GM19467 (cell line): Measurements from ENCODE around the gene RNFT2.
A peak's percentile ranks its signal among the peaks of the same experiment; 100 is the strongest.

ENCODE experiments used
- ATAC-seq: cut with Tn5 transposase; IDR thresholded peaks from one replicate; pipeline ENCODE4 v1.9.1; 2021; ENCODE audit warnings: mild to moderate bottlenecking, moderate library complexity; ENCODE audit not compliant: unreplicated experiment

Gene RNFT2

DNA sequence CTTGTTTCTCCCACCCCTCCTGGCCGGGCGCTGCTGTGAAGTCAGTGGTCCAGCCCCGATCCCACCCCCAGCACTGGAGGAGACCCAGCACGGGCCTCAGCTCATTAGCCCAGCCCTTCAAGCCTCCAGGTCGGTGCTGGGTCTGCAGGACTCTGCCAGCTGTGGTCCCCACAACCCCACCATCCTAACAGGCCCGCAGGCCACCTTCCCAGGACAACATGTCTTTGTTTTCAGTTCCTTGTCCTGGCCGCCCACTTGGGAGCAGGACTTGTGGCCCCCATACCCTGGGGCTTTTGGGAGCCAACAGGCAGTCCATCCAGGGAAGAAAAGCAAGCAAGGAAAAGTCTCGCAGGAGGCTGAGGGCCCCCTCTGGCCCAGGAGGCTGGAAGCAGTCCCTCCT is 83.2 kb downstream of the RNFT2 start:
- no peak for ATAC-seq

DNA sequence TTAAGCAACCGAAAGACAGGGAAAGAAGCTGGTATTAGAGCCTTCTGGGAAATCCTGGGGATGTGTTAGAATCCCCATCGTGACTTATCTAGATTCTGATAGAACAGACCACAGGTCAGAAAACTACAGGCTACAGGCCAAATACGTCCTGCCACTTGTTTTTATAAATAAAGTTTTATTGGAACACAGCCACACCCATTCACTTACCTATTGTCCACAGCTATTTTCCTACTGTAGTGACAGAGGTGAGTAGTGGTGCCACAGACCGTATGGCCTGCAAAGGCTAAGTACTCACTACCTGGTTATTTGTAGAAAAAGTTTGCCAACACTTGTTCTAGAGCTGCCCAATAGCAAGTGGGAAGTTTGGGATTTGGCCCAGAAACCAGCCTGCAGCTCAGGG is 89.3 kb downstream of the RNFT2 start:
- ATAC-seq, result no peak

GRCh38 chr12:116832353-116832752 is 94.2 kb downstream of the RNFT2 start:
- ATAC-seq, result no peak

DNA sequence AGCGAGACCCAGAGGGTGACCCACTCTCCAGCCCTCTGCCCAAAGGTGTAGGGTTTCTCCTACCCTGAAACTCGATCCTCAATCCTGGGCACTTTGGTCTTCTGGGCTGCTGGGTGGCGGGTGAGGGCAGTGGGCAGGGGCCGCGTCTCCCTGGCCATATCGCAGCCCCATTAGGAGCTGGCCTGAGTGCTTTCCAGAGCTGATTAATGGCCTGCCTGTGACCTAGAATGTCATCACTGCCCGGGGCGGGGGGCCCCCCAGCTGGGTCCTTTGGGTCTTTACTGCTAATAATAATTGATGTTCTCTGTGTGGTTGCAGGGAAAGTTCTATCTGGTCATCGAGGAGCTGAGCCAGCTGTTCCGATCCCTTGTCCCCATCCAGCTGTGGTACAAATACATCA is 95.4 kb downstream of the RNFT2 start:
- ATAC-seq, result no peak

DNA sequence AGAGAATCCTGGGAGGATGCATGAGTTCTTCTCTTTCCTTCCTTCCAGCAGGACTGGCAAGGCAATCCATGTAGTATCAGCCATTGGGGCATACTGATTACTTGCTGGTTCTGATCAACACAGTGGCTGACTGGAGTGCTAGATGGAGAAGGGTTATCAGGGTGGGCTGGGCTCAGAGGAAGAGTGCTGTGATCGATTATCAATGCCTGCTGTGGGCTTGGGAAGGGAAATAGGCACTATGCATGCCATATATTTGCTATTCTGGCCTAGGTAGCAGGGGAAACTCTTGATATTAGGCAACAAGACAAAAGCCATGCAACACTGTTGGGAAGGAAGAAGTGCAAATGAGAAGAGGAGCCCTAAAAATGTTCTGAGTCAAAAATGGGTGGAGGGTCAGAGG is 97.4 kb downstream of the RNFT2 start:
- ATAC-seq, result no peak

- ATAC-seq, result no peak
Measured at GRCh38 chr12:116837097-116837496, 99.0 kb downstream of the RNFT2 start.

GRCh38 chr12:116838365-116838764 is 100.2 kb downstream of the RNFT2 start:
- no peak for ATAC-seq

GRCh38 chr12:116839287-116839830 is 101.2 kb downstream of the RNFT2 start:
- ATAC-seq, result no peak

DNA sequence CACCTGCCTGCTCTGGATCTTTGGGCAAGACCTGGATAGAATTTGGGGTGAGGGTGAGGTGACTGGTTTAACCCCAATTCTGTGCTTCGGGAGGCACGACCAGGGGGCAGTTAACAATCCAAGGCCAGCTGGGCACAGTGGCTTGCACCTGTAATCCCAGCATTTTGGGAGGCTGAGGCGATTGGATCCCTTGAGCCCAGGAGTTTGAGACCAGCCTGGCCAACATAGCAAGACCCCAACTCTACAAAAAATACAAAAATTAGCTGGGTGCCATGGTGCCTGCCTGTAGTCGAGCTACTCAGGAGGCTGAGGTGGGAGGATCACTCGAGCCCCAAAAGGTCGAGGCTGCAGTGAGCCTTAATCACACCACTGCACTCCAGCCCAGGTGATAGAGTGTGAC is 105.0 kb downstream of the RNFT2 start:
- no peak for ATAC-seq

DNA sequence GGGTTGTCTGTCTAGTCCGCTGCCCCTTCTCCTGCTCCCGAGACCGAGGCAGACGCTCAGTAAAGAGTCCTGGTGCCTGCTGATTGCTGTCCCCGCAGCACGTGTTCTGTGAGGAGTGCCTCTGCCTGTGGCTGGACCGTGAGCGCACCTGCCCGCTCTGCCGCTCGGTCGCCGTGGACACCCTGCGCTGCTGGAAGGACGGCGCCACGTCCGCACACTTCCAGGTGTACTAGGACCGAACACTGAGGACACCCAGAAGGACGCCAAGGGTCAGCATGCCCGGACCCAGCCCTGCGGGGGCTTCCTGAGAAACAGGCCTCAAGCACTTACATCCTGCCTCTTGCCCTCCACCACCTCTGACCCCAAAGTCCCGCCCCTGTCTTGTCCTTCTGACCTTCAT is 111.1 kb downstream of the RNFT2 start:
- ATAC-seq, result no peak

- ATAC-seq, result no peak
Measured at GRCh38 chr12:116852303-116852702, 114.2 kb downstream of the RNFT2 start.

- no peak for ATAC-seq
Measured at GRCh38 chr12:116853507-116853906, 115.4 kb downstream of the RNFT2 start.

- ATAC-seq, result no peak
Measured at GRCh38 chr12:116855744-116856470, 117.8 kb downstream of the RNFT2 start.

DNA sequence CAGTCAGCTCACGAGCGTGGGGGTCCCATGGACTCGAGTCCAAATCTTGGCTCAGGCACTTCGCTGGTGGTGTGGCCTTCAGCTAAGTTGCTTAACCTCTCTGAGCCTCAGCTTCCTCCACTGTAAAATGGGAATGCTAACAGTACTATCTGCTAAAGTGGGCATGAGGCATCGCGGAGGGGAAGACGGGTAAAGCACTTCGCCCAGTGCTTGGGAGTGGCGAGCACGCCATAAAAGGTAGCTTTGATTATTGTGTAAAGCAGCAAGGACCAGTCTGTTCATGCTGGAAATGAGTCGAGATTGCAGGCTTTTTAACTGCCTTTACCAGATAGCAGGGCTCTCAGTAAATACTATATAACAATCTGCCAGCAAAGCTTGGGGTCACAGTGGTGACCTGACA is 118.6 kb downstream of the RNFT2 start:
- no peak for ATAC-seq

DNA sequence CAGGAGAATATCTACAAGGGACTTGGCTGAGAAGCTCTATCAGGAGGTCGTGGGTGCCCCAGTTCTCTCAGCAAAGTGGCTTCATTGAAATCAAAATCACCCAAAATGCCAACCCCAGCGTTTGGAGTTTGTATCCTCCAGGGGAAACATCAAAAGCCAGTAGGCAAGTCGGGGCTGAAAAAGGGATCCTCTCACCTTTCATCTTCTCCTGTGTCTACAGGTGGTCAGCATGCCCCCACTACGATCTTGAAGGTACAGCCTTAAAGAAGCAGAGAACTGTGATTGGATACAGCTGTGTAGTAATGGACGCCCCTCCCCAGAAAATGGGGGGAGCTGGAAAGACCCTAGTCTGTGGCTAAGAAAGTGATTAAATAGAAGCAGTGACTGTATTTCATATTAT is 121.0 kb downstream of the RNFT2 start:
- ATAC-seq, result no peak

DNA sequence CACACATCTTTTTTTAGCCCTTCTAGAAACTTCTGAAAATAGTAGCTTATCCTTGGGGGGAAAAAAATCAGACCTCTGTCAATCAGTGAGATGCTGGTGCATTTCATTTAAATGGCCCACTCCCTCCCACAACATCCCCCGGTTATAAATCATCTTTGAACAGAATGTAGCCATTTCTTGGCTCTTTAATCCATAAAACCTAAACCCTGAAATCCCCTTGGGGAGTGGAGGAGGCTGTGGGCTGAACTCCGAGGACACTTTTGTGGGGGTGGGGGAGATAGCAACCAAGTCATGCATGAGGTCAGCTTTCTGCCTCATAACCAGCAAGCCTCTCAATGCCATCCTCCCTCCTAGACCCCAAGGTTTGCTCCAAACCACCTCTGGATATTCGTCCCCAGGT is 122.1 kb downstream of the RNFT2 start:
- no peak for ATAC-seq

- ATAC-seq, result peak; percentile 77
Measured at GRCh38 chr12:116861320-116861719, 123.2 kb downstream of the RNFT2 start.

GRCh38 chr12:116862167-116862566 is 124.1 kb downstream of the RNFT2 start:
- no peak for ATAC-seq

GRCh38 chr12:116863275-116863767 is 125.2 kb downstream of the RNFT2 start:
- no peak for ATAC-seq

DNA sequence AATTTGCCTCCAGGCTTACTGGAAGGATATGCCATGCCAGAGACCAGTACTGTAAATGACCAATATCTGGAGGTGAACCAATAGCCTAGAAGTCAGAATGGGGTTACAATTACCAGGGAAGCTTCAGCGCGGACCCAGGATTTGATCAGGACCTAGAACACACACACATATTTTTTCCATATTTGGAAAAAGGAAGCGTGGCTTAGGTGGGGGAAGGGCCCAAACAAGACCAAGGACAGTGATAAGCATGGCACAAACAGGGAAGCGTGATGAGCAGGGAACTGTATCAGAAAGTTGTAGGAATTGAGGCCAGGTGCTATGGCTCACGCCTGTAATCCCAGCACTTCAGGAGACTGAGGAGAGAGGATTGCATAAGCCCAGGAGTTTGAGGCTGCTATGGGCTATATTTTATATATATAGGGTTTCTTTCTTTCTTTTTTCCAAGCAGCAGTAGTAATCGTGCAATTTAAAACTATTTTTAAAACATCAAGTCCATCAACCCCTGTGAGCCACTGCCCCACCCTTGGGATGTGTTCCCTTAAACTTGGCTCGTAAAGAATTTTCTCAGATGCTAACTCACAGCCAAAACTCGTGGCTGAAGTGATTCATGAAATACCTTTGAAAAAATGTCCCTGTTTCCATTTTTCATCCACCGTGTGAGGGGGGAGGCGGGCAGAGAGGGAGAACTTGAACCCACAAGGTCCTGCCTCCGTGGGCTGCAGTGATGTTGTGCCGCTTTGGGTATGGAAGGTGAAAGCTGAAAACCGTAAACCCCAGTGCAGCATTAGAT is 126.5 kb downstream of the RNFT2 start:
- no peak for ATAC-seq

DNA sequence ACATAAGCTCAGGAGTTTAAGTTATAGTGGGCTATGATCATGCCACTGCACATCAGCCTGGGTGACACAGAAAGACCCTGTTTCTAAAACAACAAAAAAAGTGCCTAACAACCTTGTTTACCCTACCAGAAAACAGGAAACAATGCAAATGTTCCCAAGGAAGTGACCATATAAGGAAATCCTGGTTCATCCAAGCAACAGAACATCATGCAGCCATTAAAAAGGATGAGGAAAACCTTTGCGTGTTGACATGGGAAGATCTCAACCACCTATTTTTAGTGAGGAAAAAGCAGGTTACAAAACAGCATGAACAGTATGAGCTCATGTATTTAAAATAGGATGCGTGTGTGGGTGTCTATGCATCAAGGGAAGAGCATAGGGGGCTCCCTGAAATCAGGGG is 129.4 kb downstream of the RNFT2 start:
- no peak for ATAC-seq

DNA sequence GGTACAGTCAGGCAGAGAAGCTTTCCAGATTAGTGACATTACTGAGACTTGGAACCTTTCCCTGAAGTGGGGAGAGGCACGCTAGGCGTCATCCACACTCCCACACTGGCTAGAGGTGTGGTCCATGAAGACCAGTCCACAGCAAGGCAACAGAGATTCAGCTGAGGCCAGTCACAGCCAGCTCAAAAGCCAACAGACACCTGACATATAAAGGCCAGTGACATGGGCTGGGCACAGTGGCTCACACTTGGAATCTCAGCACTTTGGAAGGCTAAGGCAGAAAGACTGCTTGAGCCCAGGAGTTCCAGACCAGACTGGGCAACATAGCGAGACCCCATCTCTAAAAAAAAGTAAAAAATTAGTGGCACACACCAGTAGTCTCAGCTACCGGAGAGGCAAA is 132.2 kb downstream of the RNFT2 start:
- no peak for ATAC-seq
